Cortex of kidney (tissue), 1 donor: ENCODE results near the gene C15orf39.

Source experiments
- DNase-seq: peaks from one replicate; lab custom pipeline; 2025; lab: John Stamatoyannopoulos, UW

Gene C15orf39

DNA sequence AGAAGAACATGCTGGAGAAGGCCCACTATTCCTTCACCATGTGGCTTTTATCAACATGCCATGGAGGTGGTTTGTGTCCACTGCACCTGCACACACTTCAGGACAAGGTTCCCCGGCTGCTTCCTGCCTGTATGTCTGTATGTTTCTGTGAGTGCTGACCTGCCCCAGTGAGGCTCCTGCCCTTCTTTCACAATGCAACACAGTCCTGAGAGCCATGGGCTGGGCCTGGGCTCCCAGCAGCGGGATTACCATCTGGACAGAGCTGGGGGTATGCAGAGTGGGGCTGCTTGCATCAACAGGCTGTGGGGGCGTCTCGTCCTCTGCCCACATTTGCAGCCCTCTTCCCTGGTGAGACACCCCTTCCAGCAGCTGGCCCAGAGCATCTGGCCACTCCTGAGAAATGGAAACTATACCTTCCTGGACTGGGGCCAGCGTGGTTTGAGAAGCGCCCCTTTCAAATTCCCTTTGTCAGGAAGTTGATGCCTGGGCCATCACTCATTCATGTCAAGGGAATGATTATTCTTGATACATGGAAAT is 29.3 kb upstream of the C15orf39 start:
- DNase-seq: no peak

DNA sequence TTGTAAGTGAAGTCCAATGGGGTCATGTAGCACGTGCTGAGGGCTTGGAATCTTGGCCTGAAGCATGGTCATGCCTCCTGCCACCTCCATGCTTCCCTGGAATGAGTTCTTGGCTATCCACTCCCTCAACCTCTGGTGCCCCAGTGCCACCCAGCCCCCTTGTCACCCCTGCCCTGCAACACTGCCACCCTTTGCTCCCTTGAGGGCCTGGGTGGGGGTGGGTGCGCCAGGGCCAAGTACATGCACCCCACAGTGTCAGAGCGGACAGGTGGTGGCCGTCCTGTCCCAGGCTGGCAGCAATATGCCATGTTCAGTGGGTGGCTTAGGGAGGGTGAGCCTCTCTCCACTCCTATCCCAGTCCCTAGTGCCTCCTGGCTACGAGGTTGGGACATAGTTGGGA is 27.6 kb upstream of the C15orf39 start:
- DNase-seq: no peak

DNA sequence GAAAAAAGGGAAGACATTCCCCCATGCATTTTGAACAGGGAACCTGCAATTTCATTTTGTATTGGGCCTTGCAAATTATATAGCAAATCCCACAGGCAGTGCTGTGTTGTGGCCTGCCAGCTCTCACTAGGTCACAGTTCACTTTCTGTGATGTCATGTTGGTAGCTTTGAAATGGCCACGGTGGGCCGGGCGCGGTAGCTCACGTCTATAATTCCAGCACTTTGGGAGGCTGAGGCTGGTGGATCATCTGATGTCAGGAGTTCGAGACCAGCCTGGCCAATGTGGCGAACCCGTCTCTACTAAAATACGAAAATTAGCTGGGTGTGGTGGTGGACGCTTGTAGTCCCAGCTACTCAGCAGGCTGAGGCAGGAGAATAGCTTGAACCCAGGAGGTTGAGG is 27.0 kb upstream of the C15orf39 start:
- no peak for DNase-seq

DNA sequence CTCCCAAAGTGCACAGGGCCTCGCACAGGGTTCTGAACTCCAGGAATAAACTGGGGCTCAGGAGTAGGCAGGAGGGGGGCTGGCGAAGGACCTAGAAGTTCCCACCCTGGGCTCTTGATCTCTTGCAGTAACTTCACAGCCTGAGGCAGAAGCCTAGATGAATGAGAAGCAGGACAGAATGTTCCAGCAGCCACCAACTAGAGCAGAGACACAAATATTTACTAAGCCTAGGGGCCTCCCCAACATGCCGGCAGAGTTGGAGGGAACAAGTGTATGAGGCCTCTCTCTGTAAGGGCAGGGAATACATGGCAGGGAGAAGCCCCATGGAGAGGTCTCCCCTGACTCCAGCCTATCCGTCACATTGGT is 25.3 kb upstream of the C15orf39 start:
- DNase-seq: no peak

DNA sequence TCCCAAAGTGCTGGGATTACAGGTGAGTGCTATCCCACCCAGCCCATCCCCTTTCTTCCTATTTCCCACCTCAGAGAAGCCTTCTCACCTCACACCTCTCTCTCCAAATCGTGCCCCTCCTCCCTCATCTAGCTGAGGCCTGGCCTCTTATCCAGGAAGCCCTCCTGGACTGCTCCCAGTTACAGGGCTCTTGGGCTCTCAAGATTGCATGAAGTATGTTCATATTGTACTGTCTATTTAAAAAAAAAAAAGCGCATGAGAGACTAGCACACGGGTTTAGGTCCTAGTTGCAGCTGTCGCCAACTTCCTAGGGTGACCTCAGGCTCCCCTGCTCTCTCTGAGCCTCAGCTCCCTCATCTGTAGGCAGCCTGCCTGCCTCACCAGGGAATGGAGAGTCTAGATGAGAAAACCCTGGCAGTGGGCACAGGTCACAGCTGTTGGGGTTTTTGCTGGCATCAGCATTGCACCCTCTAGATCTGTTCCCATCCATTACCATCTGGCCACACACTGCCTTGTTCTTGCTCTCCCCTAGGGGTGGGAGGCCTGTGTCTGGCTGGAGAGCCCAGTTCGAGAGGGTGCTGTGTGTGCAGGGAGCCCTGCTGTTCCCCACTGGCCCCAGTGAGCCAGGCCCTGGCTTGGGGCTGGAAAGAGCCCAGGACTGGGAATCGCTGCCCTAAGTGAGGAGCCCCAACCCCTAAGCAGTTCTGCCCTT is 24.2 kb upstream of the C15orf39 start:
- DNase-seq: no peak

DNA sequence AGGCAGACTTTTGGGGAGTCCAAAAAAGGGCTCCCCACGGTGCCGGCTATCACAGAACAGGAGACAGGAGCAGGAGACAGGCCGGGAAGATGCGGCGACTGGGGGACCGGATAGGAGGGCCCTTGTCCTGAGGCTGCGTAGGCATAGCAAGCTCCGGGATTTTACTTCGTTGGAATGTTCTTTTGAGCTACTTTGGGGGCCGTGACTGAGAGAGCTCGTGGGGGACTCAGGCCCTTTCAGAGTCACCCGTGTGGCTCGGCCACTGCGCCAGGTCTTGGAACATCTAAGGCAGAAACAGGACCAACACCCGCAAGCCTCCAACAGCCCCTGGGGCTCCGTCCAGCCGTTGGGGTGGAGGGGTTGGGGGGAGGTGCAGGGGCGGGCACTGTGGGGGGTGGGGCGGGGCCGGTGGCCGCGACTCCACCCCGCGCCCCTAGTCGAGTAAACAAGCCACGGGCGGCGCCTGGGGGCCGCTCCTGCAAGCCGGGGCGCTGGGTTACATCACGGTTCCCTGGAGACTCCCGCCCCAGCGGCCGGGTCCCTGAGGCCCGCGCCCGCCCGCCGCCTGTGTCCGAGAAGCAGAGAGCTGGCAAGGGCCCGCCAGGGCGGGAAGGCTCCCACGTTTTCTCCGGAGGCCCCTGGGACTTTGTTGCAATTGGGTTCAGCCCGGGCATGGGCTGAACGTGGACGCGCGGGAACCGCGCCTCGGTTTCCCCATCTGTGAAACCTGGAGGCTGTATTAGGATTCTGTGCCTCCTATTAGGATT is 23.3 kb upstream of the C15orf39 start:
- no peak for DNase-seq

DNA sequence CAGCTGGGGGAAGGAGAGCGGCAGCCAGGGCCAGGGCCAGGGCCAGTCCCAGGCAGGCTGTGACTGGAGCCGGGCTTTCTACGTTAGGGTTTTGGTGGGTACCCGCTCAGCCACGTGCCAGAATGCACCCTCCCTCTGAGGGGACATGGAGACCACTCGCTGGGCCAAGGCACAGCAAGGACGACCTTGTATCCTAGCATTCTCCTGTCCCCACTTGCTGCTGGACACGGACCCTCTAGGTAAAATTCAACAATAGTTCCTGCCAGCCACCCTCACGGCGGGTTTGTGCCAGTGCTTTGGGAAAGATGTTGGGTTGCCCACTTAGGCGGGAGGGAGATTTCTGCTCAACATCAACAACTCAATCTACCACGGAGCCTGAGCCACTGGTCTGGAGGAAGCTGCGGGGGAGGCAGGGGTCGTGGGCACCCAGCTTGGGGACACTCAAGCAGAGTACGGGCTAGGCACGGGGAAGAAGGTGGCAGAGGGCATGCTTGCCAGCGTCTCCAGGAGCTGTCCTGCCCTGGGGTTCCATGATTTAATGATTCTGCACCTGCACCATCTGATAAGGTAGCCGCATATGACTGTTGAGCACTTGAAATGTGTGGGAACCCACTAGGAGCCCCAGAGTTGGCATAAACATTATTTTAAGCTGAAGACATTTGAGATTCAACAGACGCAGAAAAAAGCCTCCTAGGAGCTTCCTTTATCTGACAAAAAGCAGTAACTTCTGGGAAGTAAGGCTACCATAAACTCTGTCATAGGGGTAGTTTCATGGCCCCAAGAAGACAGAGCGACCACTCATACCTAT is 22.5 kb upstream of the C15orf39 start:
- DNase-seq: no peak

DNA sequence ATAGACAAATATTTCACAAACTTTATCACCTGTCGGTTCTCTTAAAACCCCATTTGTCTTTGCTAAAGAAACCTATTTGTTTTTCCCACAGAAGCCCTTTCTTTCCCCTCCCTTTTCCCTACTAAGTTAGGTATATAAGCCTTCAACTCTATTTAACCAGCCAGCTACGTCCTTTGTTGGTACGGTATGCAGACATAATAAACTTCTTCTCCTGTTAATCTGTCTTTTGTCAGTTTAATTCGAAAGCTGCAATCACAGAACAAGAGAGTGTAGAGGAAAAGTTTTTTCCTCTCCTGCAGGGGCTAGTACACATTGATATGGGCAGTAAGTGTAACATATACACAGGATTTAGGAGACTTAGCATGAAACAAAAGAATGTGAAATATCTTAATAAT is 21.9 kb upstream of the C15orf39 start:
- no peak for DNase-seq

DNA sequence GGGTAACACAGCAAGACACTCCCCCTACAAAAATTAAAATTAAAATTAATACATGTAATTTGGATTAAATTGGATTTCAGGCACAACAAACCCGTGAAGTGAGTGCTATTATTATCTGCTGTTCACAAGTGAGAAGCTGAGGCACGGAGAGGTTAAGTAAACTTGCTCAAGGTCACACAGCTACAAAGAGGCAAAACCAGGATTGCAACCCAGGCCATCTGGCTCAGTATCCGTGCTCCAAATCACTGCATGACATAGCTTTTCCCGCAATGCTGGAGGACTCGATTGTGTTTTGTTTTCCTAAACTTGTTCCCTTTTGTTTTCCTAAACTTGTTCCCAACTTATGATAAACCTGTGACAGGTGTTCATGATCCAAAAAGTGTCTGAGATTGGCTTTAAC is 19.9 kb upstream of the C15orf39 start:
- DNase-seq: no peak

DNA sequence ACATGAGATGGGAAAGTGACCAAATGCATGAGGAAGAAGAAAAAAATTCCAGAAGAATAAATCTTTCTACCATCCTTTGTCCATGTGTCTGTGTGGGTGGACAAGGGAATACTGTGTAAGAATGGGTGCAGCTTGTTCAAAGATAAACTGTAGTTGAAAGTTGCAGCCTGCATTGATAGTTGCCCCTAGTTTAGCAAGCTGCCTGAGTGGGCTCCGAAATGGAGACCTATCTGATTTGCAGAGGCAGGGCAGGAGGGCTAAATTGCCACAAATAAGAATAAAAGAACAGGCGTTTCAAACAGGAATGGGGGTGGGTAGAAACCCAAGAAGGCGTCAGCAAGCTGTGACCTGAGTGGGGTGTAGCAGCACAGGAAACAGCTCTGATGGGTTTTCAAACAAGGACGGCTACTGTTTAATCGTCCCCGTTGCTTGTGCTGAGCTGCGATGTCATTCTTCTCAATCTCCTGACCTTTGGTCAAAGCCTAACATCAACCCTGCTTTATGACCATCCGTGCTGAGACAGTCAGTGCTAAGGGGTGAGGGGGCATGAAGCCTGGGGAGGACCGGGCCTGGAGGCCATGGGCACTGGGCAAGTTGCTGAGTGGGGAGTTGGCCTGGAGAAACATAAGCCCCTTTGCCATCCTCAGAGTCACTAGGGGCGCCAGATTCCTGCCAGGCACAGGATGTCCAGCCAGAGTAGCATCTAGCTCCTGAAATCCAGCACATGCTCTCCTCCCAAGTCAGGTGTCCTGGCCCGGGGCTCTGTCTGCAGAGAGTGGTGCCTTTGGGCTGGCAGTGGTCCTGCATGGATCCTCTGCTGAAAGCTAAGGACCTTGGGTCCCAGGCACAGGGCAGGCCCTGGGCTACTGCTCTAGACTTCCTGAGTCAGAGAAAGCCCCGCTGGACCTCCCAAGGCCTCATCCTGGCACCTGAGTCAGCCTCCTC is 19.2 kb upstream of the C15orf39 start:
- no peak for DNase-seq

DNA sequence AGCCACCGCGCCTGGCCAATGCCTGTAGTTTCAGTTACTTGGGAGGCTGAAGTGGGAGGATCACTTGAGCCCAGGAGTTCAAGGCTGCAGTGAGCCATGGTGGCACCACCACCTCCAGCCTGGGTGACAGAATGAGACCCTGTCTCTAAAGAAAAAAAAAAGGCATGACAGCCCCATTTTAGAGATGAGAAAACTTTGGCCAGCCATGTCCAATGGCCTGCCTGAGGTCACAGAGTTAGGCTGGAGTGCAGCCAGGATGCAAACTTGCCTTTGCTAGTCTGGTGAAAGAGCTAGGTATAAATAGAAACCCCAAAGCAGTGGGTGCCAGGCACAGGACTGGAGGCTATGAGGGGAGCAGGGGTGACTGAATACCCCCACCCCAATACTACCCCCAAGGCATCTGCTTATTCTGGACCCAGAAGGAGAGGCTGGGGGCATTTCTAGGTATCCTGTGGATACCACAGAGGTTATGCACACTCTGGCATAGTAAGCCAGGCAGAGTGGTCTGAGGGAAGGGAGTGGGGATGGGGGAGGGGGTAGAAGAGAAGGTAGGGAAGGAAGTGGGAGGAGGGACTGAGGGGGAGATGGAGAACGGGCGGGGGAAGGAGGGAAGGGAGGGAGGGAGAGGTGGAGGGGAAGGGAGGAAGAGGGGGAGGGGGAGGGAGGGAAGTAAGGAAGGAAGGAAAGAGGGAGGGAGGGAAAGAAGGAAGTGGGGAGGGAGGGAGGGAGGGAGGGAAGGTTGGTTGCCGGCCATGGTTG is 16.2 kb upstream of the C15orf39 start:
- no peak for DNase-seq

DNA sequence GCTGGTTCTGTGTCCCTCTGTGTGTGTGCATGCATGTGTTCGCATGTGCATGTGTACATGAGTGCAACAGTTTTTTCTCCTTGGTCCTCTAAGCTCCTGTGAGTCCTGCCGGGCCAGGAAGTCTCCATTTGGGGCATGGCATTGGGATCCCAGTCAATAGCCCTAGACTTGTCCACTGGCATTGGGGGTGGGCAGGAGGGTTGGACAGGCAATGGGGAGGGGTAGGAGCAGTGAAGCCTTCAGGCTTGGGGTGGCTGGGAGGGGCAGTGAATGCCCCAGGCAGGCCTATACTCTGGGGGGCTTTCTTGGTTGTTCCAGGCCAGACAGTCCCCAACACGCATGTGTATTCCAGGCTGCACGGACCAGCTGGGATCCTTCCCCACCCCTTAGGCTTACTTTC is 15.6 kb upstream of the C15orf39 start:
- no peak for DNase-seq

DNA sequence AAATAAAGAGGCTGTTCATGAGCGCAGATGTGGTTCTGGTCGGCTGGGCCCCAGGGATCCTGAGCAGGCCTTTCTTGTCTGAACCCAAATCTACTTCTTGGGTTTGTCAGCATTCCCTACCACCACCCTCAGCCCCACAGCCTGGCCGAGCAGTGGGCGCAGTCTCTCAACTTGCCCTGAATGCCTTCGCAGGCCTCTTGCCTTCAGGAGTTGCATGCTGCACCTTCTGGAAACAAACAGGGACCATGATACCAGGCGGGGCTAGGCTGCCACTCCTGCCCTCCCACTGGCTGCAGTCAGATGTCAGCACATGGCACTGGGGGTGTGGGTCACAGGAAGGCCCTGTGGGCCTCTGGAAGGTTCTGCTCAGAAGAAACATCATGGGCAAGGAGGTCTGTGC is 13.2 kb upstream of the C15orf39 start:
- DNase-seq: no peak

DNA sequence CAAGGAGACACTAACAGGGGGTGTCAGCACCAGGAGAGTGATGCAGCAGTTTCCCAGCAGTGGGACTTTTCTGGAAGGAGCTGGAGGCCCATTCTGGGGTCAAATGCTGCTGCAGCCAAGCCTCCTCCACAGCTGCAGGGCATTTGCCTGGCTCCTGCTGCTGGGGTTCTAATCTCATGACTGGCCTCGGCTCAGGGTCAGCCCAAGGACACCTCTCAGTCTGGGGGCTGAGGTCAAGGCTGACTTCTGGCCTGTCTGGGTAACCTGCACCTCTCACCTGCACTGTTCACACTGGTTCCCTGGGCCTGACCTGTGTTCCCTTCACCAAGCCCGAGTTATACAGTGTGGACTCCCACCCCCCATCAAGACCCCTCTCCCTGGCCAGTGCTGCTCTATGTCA is 10.4 kb upstream of the C15orf39 start:
- DNase-seq: no peak

DNA sequence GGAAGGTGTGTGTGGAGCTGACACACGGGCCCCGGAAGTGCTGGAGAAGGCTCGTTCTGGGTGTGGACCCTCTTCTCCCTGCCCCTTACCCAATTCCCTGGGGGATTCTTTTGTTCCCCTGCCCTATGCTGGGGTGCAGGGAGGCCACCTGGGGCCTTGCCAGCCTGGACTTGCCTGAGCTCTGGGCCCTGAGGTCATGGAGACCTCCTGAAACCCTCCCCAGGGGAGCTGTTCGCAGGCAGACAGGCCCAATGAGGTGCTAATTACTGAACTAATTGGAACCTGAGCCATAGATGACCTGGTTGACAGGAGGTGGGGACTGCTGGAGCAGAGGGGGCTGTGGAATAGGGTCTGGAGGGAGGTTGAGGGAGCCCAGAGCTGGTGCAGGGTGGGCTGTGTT is 9.4 kb upstream of the C15orf39 start:
- DNase-seq: no peak

DNA sequence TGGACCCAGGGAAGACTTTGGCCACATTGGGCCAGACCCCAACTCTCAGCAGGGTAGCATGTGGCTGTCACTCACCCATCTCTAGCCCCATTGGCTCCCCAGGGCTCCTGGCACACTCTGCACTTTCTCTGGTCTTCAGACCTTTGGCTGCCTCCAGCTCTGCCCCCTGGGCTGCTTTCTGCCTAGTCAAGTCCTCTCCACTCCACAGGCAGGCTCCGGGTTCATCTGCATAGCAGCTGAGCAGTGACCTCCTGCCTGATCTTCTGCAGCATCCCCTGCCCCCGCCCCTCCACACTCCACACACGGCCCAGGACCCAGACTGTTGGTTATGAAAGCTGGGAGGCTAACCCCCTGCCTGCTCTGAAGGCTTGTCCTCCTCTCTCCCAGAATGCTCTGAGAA is 8.4 kb upstream of the C15orf39 start:
- DNase-seq: no peak

DNA sequence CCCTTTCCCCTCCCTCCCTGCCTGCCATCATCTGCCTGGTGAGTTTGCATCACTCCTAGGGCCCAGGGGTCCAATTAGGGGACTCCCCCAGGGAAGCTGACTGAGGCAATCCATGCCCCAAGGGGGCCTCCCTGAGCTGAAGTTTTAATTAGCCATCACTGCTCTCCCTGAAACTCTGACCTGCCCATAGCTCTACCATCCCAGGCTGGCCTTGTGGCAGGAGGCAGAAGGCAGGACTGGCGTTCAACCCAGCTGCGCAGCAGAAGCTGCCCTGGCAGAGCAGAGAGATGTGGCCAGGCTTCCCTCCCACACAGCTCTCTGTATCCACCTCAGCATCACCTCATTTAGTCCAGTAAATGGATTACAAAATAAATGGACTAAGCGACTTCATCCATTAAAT is 7.7 kb upstream of the C15orf39 start:
- DNase-seq: no peak

DNA sequence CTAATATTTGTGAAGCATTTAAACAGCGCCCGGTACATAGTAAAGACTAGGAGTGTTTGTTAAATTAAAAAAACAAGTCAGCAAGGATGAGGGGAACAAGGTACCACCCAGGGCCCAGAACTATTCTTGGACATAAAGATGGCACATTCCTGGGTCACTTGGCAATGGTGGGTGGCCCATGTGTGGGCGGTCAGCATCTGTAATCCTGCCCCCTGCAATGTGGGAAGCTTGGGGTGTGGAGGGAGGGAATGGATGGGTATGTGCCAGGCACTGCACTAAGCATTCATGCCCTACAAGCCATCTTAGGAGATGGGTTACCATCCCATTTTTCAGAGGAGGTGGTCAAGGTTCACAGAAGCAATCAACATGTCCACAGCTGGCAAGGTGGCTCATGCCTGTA is 7.3 kb upstream of the C15orf39 start:
- DNase-seq: no peak

DNA sequence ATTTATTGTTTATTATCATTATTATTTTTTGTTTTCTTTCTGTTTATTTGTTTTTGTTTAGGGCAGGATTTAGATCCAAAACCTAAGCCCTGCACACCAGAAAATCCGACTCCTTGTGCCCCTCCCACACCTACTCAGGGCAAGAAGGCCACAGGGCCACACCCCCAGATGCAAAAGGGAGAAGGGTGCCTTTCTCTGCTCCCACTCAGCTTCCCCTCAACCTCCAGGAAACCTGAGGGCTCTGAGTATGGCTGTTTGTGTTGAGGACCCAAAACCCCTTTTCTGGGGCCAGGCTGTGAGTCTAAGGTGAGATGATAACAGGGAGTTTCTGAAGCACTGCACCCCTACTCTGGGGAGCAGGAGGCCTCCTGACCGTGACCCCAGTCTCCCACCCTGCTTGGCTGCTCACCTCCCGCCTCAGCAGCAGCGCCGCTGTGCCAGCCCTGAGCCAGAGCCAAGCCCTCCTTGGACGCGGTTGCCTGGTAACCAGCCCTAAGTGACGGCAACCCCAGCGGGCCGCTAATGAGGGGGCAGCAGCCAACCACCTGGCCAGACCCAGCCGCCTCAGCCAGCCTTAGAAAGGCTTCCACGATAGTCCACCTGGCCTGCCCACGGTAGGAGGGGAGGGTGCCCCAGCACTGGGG is 6.4 kb upstream of the C15orf39 start:
- DNase-seq: no peak

DNA sequence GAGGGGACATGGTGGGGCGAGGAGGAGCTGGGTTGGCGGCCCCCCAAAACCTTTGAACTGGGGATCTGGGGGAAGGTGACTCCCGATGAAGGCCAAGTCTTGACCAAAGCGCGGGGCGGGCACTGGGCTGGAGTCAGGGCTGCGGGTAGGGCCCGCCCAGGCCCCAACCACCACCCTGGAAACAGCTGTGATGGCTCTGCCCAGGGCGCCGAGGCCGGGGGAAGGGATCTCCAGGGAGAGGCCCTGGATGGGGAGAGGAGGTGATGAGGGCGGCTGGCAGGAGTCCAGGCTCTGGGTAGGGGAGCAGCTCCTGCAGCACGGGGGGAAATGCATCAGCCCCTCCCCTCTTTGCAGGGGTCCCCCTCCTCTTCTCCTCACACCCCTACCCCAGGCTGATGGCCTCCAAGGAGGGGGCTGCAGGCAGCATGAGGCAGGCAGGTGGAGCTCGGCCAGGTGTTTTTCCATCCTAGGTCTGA is 5.9 kb upstream of the C15orf39 start:
- DNase-seq: no peak
